Measurements from ENCODE around the gene MS4A14.
"Not testable (repeated sequence)": the region's sequence is repeated elsewhere in the genome, so short reads cannot be mapped to it uniquely, and the experiment has no call there.

The MS4A14 gene

DNA sequence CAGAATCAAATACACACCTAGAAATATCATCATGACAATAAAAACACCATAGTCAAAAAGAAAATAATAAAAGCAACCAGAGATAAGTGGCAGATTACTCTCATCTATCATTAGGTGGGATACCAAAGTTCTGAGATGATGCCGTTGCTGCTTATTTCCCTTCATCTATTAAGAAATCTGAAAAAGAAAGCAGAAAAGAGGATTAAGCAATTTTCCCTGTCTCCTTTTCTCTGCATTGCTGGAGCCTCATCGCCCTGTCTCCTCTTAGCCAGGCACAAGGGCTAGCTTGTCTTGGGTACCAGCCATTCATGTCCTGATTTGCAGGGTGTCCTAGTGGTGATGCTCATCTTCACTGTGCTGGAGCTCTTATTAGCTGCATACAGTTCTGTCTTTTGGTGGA, 3.9 kb upstream of the MS4A14 start:
- no peak for FAIRE-seq

DNA sequence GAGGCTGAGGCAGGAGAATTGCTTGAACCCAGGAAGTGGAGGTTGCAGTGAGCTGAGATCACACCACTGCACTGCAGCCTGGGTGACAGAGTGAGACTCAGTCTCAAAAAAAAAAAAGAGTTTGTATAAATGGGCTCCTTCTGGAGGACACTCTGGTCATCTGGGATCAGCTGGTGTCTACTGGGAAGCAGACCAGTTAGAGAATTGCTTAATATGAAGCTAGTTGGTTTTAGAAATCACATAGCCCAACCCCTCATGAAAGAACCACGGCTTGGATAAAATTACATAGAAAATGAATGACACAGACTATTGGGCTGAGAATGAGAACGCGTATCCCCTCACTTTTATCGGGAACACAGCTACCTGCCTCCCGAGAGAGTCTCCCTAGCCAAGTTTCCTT, 3.2 kb upstream of the MS4A14 start:
- no peak for FAIRE-seq

DNA sequence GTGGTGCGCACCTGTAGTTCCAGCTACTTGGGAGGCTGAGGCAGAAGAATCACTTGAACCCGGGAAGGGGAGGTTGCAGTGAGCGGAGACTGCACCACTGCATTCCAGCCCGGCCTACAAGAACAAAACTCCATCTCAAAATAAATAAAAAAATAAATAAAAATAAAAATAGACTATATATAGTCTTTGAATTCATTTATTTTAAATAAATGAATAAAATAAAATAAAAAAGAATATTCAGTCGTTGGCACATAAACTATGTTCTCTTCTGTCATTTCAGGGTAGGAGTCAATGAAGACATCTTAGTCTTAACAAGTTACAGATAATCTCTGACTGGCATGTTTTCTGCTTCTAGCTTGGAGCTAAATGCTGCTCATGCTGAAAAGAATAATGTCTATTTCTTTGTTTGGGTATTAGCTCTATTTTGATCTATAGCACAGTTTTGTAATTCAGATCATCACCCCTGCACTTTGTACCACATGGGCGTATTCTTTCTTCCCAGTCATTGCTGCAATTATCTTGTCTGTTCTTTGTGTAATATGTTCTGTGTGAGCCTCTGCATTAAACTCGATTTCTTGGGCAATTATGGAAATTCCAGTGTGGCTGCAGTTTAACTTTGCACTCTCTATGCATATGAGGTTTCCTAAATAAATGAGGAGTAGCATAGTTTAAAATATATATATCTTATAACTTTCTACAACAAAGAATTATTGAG, 1.4 kb upstream of the MS4A14 start:
- no peak for FAIRE-seq

DNA sequence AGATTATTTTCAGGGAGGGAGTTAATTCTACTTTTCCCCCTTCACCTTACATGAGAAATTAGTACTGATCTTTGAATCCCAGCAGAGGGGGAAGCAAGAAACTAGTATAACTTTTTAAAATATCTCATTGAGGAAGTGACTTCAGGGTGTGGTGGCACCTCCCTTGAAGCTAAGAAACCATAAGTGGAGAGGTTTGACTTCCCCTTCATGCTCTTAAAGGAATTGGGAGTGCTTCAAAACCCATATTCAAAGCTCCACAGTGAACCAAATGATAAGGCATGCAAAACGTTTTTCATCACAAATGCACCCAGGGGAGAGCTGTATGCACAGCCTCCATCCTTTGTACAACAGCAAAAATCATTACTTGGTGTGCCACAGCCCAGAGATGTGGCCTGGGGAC, 540 bp downstream of the MS4A14 start:
- no peak for FAIRE-seq

DNA sequence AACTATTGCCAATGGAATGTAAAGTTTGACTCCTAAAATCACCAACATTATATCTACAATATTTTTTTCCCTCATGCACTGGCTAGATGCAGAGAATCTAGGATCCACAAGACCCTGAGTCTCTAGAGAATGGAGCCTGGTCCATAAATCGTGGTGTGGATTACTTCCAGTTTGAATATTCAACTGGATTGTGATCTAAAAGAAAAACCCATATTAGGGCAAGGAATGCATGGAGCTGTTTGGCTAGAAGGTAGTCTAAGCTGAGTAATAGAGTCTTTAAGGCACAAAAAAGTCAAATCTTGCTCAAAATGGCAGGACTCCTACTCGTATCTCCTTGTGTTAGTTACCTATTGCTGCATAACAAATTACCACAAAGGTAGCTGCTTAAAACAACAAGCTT, 23.8 kb downstream of the MS4A14 start:
- no peak for FAIRE-seq

DNA sequence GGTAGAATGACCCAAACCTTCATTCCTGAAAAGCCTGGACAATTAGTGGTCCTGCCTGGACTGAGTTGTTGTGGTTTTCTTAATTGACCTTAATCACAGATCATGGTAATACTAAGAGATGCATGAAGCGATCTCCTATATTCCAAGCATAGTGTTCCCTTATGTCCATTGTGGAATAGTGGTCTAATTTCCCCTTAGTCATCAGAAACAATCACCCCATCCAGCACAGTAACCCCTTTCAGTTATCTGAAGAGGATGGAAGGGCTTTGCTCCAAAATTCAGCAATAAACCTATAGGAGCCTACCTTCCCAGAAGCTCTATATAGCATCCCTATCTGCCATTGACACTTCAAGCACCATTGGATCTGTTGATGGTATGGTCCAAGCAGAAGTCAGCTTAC, 26.4 kb downstream of the MS4A14 start:
- no peak for FAIRE-seq

DNA sequence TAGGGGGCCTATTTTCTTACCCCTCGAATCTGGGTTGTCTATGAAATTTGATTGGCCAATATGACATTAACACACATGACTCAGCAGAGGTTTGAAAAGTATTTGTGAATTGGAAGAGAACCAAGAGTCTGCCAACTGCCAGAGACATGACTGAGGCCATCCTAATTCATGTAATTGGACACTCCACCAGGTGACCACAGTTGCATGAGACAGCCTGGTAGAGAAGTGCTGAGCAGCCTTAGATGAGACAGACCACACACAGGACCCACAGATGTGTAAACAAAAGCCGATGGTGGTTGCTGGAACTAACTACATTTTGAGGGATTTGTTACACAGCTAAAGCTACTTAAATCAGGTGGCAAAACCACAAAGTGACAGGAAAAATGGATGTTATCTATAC, 32.3 kb downstream of the MS4A14 start:
- FAIRE-seq, result no peak

DNA sequence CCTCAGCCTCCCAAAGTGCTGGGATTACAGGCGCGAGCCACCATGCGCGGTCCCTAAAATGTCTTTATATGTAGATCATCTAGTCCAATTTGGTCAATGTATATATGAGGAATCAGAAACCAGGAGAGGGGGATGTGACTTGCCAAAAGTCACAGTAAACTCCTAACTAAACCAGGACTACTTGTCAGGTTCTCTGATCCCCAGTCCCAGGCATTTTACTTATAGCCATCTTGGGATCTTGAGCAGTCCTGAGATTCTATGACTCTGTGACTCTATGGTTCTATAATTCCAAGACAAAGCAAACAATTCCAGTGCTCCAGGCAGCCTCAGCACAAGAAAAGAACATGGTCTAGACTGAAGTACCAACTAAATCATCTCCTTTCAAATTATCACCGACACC, 33.0 kb downstream of the MS4A14 start, which contains the start of gene MS4A5:
TSS of gene MS4A5 (plus strand) at position 301 of the 400 bp plus-strand sequence. CDS start 103 bp downstream, outside the sequence.
- FAIRE-seq, result no peak

DNA sequence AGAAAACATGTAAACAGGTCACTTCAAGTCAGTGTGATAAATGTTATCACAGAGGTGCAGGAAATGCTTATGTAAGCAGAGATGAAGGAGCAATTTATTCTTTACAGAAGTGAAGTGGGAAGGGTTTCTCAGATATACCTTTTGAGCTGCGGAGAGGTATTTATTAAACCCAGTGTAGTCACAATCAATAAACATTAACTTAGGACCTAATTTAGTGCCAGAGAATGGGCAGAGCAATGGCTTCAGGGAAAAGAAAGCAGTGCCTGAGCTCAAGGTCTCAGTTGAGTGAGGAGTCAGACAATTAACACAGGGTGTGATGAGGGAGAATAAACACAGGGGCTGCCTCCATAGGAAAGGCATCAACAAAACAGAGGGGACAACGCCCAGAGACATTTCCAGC, 35.0 kb downstream of the MS4A14 start:
- no peak for FAIRE-seq

DNA sequence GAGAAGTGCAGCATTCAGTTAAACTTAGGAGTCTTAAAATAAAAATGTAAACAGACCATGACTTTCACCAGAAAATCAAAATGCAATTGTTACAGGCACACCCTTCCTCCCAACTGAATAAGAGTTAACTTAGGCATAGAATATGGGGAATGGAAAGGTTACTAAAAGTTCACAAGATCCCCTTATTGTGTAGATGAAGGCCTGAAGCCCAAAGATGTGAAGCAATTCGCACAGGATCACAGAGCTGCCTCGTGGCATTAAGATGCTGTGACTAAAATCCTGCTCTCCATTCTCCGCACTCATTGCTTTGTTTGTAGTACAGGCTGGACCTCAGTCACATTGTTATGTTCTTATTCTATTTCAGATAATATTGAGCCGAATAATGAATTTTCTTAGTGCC, 37.1 kb downstream of the MS4A14 start:
- no peak for FAIRE-seq

DNA sequence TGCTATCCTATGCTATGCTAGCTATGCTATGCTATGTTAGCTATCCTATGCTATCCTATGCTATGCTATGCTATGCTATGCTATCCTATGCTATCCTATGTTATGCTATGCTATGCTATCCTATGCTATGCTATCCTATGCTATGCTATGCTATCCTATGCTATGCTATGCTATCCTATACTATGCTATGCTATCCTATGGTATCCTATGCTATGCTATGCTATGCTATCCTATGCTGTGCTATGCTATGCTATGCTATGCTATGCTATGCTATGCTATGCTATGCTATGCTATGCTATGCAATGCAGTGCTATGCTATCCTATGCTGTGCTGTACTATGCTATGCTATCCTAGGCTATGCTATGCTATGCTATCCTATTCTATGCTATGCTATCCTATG, 50.8 kb downstream of the MS4A14 start:
- no peak for FAIRE-seq

DNA sequence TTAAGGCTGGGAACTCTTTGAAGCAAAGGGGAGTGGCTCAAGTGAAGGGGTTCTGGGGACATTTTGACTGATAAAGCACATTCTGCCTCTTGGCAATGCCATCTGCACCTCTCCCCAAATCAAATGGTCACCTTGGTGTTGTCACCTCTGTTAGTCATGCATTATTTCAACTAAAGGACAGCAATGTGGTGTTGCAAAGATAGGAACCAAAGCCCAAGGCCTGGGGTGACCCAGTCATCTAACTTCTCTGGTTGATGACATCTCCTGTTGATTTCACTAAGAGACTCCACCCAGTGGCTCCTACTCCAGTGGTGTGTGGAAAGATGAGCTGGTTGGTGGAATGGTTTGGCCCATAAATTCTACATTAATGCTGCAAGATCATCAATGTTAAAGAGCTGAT, 51.6 kb downstream of the MS4A14 start:
- FAIRE-seq, result no peak

DNA sequence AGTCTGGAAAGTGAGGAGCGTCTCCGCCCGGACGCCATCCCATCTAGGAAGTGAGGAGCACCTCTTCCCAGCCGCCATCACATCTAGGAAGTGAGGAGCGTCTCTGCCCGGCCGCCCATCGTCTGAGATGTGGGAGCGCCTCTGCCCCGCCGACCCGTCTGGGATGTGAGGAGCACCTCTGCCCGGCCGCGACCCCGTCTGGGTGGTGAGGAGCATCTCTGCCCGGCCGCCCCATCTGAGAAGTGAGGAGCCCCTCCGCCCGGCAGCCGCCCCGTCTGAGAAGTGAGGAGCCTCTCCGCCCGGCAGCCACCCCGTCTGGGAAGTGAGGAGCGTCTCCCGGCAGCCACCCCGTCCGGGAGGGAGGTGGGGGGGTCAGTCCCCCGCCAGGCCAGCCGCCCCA, 54.9 kb downstream of the MS4A14 start:
- not testable (repeated sequence) for FAIRE-seq

DNA sequence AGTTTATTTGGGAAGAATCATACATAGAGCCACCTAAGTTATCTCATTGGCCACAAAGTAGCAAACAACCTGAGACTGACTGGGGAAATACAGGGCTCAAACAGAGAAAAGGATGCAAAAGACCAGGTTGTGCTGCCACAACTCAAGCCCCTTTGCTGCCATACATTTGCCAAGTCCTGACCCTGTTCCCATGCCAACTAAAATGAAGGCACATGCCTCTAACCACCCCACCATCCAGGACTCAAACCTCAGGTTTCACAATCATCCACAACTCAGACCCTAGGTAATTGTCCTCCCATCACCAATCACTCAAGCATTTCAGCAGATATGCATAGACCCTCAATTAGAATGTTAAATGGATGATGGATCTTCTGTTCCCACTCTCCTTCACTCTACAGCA, 58.0 kb downstream of the MS4A14 start:
- FAIRE-seq, result no peak

DNA sequence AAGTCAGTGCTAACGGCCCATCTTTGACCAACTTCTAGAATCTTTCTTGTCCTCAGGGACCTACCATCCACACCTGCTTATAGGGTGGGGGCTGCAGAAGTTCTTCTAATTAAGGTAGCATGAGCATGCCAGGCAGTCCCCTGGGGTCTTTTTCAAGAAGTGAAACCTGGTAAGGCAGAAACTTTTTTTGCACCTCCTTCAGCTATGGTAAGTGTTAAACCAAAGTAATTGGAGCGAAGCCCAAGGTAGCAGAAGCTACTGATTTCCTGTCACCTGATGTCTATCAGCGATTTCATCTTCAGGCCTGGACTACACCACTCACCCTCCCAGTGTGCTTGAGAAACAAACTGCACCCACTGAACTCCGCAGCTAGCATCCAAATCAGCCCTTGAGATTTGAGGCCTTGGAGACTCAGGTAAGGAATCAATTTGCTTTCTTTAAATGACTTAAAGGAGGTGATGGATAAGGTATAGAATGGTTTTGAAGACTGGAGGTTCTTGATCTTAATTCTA, 59.3 kb downstream of the MS4A14 start, which contains the start of gene MS4A1:
TSS of gene MS4A1 (plus strand) at position 317 of the 512 bp plus-strand sequence. CDS start 6,528 bp downstream, outside the sequence.
- no peak for FAIRE-seq

DNA sequence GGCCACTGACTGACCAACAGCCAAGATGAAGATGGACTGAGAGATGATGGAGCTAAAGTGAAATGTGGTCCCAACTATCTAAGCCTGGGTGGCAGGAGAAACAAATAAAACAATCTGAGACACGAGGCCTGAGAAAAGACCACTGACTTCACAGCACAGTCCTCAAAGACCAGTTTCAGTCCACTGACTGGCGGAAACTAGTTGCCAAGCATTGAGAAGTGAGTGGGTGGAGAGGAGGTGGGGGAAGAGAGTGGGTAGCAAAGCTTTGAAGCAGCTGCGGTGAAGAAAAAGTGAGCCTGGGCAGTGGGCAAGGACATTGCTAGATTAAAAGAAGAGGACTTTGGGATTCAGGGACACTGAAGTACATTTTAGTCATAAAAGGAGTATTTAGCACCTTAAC, 61.3 kb downstream of the MS4A14 start:
- FAIRE-seq, result no peak

DNA sequence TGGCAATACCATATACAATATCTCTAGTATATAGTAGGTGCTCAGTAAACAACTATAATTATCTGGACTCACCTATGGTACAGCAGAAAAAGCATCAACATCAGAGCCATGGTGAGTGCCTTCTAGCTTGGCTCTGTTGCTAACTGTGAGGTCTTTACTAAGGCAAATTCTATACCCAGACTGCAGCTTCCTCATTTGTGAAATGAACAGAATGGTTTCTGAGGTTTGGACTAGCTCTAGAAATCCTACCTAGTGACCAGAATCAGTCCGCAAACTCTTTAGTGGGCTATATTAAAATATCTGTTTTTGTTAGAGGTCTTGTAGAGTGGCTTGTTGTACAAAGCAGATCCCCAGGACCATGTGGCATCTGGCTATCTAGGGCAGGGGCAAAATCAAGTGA, 63.1 kb downstream of the MS4A14 start:
- no peak for FAIRE-seq
